WTC11 (cell line): ENCODE measurements around the gene DTNB. TPM values are rescaled to one million over a fixed set of nuclear protein-coding genes. Genes with fewer than 3 reads are reported as not detected.

ENCODE experiments used
- ATAC-seq: fragments of 200-7000 bp; cut with Tn5 transposase; 2 replicates; pipeline ENCODE4 v1.10.0; 2021; ENCODE audit warnings: mild to moderate bottlenecking, moderate library complexity
- CTCF ChIA-PET: fragments of 300-600 bp; sonication (Branson Sonifier 250); formaldehyde crosslinking; loops from one replicate; lab custom pipeline; 2021; ENCODE audit warnings: antibody characterized with exemption; lab: Charles Lee
- POLR2A ChIA-PET: fragments of 350-600 bp; sonication (Branson Sonifier 250); formaldehyde crosslinking; loops from one replicate; lab custom pipeline; 2021; ENCODE audit warnings: antibody characterized with exemption; lab: Charles Lee
- DNase-seq: peaks from one replicate; pipeline ENCODE4 v3.0.0; 2021; ENCODE audit warnings: low spot score
- H3K27ac Mint-ChIP-seq: 2 replicates; pipeline ENCODE4 v1.8.0; 2021; ENCODE audit warnings: mixed read lengths
- H3K27me3 Mint-ChIP-seq: 2 replicates; pipeline ENCODE4 v1.8.0; 2021; ENCODE audit warnings: low read depth, mild to moderate bottlenecking, moderate library complexity, mixed read lengths
- H3K36me3 Mint-ChIP-seq: 2 replicates; pipeline ENCODE4 v1.8.0; 2021; ENCODE audit warnings: mixed read lengths
- H3K4me1 Mint-ChIP-seq: 2 replicates; pipeline ENCODE4 v1.8.0; 2022; ENCODE audit warnings: mixed read lengths
- H3K4me3 Mint-ChIP-seq: 2 replicates; pipeline ENCODE4 v1.8.0; 2021; ENCODE audit warnings: mild to moderate bottlenecking, moderate library complexity, mixed read lengths
- H3K9me3 Mint-ChIP-seq: 2 replicates; pipeline ENCODE4 v1.8.0; 2021; ENCODE audit warnings: mixed read lengths
- AFF4 ChIP-seq: sonication (generic); formaldehyde crosslinking; IDR thresholded peaks from 2 replicates; pipeline ENCODE4 v1.8.1; 2023; ENCODE audit warnings: mild to moderate bottlenecking, missing genetic modification reagents, borderline replicate concordance
- AR ChIP-seq: fragments of 250-450 bp; sonication (Bioruptor Pico); IDR thresholded peaks from 2 replicates; pipeline ENCODE4 v1.9.0; 2021; ENCODE audit warnings: mild to moderate bottlenecking
- ATF1 ChIP-seq: sonication (generic); formaldehyde crosslinking; IDR thresholded peaks from 2 replicates; pipeline ENCODE4 v1.8.1; 2023; ENCODE audit warnings: mild to moderate bottlenecking, moderate library complexity, missing genetic modification reagents
- CREM ChIP-seq: sonication (generic); formaldehyde crosslinking; IDR thresholded peaks from 2 replicates; pipeline ENCODE4 v1.8.1; 2022; ENCODE audit warnings: mild to moderate bottlenecking, missing genetic modification reagents, moderate library complexity
- HMGXB4 ChIP-seq: sonication (generic); formaldehyde crosslinking; IDR thresholded peaks from 2 replicates; pipeline ENCODE4 v1.8.1; 2023; ENCODE audit warnings: mild to moderate bottlenecking, moderate library complexity, missing genetic modification reagents
- JAZF1 ChIP-seq: fragments of 250-450 bp; sonication (Bioruptor Pico); IDR thresholded peaks from 2 replicates; pipeline ENCODE4 v1.9.0; 2021; ENCODE audit warnings: moderate library complexity, mild to moderate bottlenecking, inconsistent platforms
- MYBL2 ChIP-seq: sonication (generic); formaldehyde crosslinking; IDR thresholded peaks from 2 replicates; pipeline ENCODE4 v1.8.1; 2023; ENCODE audit warnings: mild to moderate bottlenecking, moderate library complexity, missing genetic modification reagents
- NFE2L1 ChIP-seq: sonication (generic); formaldehyde crosslinking; IDR thresholded peaks from 2 replicates; pipeline ENCODE4 v1.8.1; 2023; ENCODE audit warnings: missing genetic modification reagents
- NR1H2 ChIP-seq: sonication (generic); formaldehyde crosslinking; IDR thresholded peaks from 2 replicates; pipeline ENCODE4 v1.9.0; 2021; ENCODE audit warnings: mild to moderate bottlenecking, moderate library complexity, missing genetic modification reagents
- RELA ChIP-seq: sonication (generic); formaldehyde crosslinking; IDR thresholded peaks from 2 replicates; pipeline ENCODE4 v1.8.1; 2022; ENCODE audit warnings: missing genetic modification reagents, mild to moderate bottlenecking, borderline replicate concordance
- TCF7 ChIP-seq: sonication (generic); formaldehyde crosslinking; IDR thresholded peaks from 2 replicates; pipeline ENCODE4 v1.8.0; 2022; ENCODE audit warnings: mild to moderate bottlenecking, low read depth, missing genetic modification reagents, moderate library complexity
- TEAD4 ChIP-seq: sonication (generic); formaldehyde crosslinking; IDR thresholded peaks from 2 replicates; pipeline ENCODE4 v1.8.0; 2022; ENCODE audit warnings: mild to moderate bottlenecking, missing genetic modification reagents
- ZBTB43 ChIP-seq: sonication (generic); formaldehyde crosslinking; IDR thresholded peaks from 2 replicates; pipeline ENCODE4 v1.8.1; 2023; ENCODE audit warnings: mild to moderate bottlenecking, missing genetic modification reagents
- ZNF317 ChIP-seq: sonication (generic); formaldehyde crosslinking; IDR thresholded peaks from 2 replicates; pipeline ENCODE4 v1.8.1; 2023; ENCODE audit warnings: low read depth, mild to moderate bottlenecking, moderate library complexity, missing genetic modification reagents, borderline replicate concordance
- ZNF396 ChIP-seq: fragments of 250-450 bp; sonication (Bioruptor Pico); IDR thresholded peaks from 2 replicates; pipeline ENCODE4 v1.8.0; 2021; ENCODE audit warnings: mild to moderate bottlenecking, moderate library complexity, borderline replicate concordance
- ZNF416 ChIP-seq: fragments of 250-450 bp; sonication (Bioruptor Pico); IDR thresholded peaks from 2 replicates; pipeline ENCODE4 v1.9.0; 2021; ENCODE audit warnings: mild to moderate bottlenecking, inconsistent platforms
- ZSCAN18 ChIP-seq: fragments of 250-450 bp; sonication (Bioruptor Pico); IDR thresholded peaks from 2 replicates; pipeline ENCODE4 v2.1.2; 2022; ENCODE audit warnings: mild to moderate bottlenecking, moderate library complexity
- total RNA-seq: library from RNA; stranded (reverse); gene quantifications from 3 replicates; pipeline ENCODE4 v1.2.3, GENCODE V29; 2021

Gene DTNB
- total RNA-seq, 1 experiment from 2014 or later = 39.9 TPM

- no peak for TF ChIP-seq AFF4 (CRISPR knock-in tag)
- no peak for TF ChIP-seq ATF1 (CRISPR knock-in tag)
- no peak for TF ChIP-seq JAZF1 (CRISPR knock-in tag)
Observed at GRCh38 chr2:25482341-25482740, 191.0 kb downstream of the DTNB start (continued).

GRCh38 chr2:25481381-25482300, 191.7 kb downstream of the DTNB start:
- H3K9me3 Mint-ChIP-seq = peaks cover under 1% of the 10 kb centered on the region
- no peaks in the 10 kb centered on the region for H3K4me1 Mint-ChIP-seq
- ChIA-PET CTCF (interaction anchor here (1.5 kb wide), 1 partner anchor 13 kb away, joined by 4 read pairs; no protein-coding TSS in a partner anchor), POLR2A (interaction anchor here (0.7 kb wide), 1 partner anchor 896 kb away, joined by 3 read pairs; no protein-coding TSS in a partner anchor)
- TF ChIP-seq ZSCAN18 = no peak
- no peak for TF ChIP-seq HMGXB4 (CRISPR knock-in tag)
- no peak for TF ChIP-seq ZNF317 (CRISPR knock-in tag)
- no peak for TF ChIP-seq ZNF416 (CRISPR knock-in tag)
- TF ChIP-seq ZNF396 (CRISPR knock-in tag) = no peak
- no peak for TF ChIP-seq NR1H2 (CRISPR knock-in tag)
- no peak for TF ChIP-seq NFE2L1 (CRISPR knock-in tag)
- TF ChIP-seq ATF1 (CRISPR knock-in tag) = no peak
- H3K4me3 Mint-ChIP-seq = no peak overlapping the region
- ATAC-seq (no peak), DNase-seq (no peak)
- peaks cover 4% of the 10 kb centered on the region for H3K36me3 Mint-ChIP-seq
- no peaks in the 10 kb centered on the region for H3K27me3 Mint-ChIP-seq
- no peak overlapping the region for H3K27ac Mint-ChIP-seq

- Mint-ChIP-seq H3K27ac (no peak overlapping the region), H3K27me3 (no peaks in the 10 kb centered on the region)
- no peak for TF ChIP-seq AR (CRISPR knock-in tag)
- TF ChIP-seq TEAD4 (CRISPR knock-in tag) = no peak
- TF ChIP-seq CREM = no peak
- no peak for TF ChIP-seq RELA
- TF ChIP-seq ZBTB43 (CRISPR knock-in tag) = no peak
- no peak for TF ChIP-seq TCF7 (CRISPR knock-in tag)
- no peak for TF ChIP-seq MYBL2
- TF ChIP-seq, all 79 proteins: peak for 0
- no peak overlapping the region for H3K4me3 Mint-ChIP-seq
- DNase-seq = no peak
- peaks cover 14% of the 10 kb centered on the region for H3K36me3 Mint-ChIP-seq
- ATAC-seq = no peak
- peaks cover 11% of the 10 kb centered on the region for H3K9me3 Mint-ChIP-seq
- H3K4me1 Mint-ChIP-seq = no peaks in the 10 kb centered on the region
- ChIA-PET POLR2A (no interaction called here), CTCF (interaction anchor here (0.6 to 1.7 kb wide), 4 partner anchors 14 to 490 kb away, joined by 3 to 12 read pairs (median 4); no protein-coding TSS in a partner anchor)
Observed at GRCh38 chr2:25480561-25480960, 192.8 kb downstream of the DTNB start.
